GM06990 (cell line): Measurements from ENCODE around the gene F2RL1.
"Not testable (repeated sequence)": the region's sequence is repeated elsewhere in the genome, so short reads cannot be mapped to it uniquely, and the experiment has no call there.

Source experiments
- DNase-seq: peaks from one replicate; pipeline ENCODE4 v3.0.0-alpha.2; 2011; ENCODE audit not compliant: insufficient read length; ENCODE audit errors: extremely low read depth
- H3K27me3 ChIP-seq: replicated peaks from 2 replicates; pipeline ENCODE4 v1.6.0; 2011; ENCODE audit warnings: low read length; ENCODE audit not compliant: control insufficient read depth, insufficient read depth
- H3K36me3 ChIP-seq: 2 replicates; pipeline ENCODE4 v1.5.1; 2011; ENCODE audit warnings: low read length; ENCODE audit not compliant: control insufficient read depth, insufficient read depth
- H3K4me3 ChIP-seq: replicated peaks from 2 replicates; pipeline ENCODE4 v1.5.1; 2011; ENCODE audit warnings: low read depth, mild to moderate bottlenecking, control low read depth, low read length
- CTCF ChIP-seq: IDR thresholded peaks from 2 replicates; pipeline ENCODE4 v1.5.1; 2011; ENCODE audit warnings: low read length, control low read depth, mild to moderate bottlenecking, inconsistent platforms; ENCODE audit not compliant: insufficient read depth, poor library complexity, severe bottlenecking

The F2RL1 gene

GRCh38 chr5:76850543-76851145 lies 31.8 kb downstream of the F2RL1 start:
- no peak for TF ChIP-seq CTCF
- Histone ChIP-seq H3K36me3 (no peaks in the 10 kb centered on the region), H3K4me3 (no peak overlapping the region), H3K27me3 (no peaks in the 10 kb centered on the region)
- DNase-seq, result no peak

GRCh38 chr5:76851728-76852369 lies 33.0 kb downstream of the F2RL1 start:
- Histone ChIP-seq H3K4me3 (no peak overlapping the region), H3K27me3 (no peaks in the 10 kb centered on the region), H3K36me3 (no peaks in the 10 kb centered on the region)
- TF ChIP-seq CTCF, result no peak
- no peak for DNase-seq

- H3K36me3 ChIP-seq, result no peaks in the 10 kb centered on the region
- no peak overlapping the region for H3K4me3 ChIP-seq
- no peaks in the 10 kb centered on the region for H3K27me3 ChIP-seq
- no peak for TF ChIP-seq CTCF
- no peak for DNase-seq
These were observed 33.9 kb downstream of the F2RL1 start for GRCh38 chr5:76852772-76853171.

- H3K4me3 ChIP-seq, DNase-seq, H3K36me3 ChIP-seq, H3K27me3 ChIP-seq: not testable (repeated sequence)
These were observed 34.9 kb downstream of the F2RL1 start for GRCh38 chr5:76853741-76854140.

GRCh38 chr5:76854644-76855043 lies 35.8 kb downstream of the F2RL1 start:
- Histone ChIP-seq H3K36me3 (no peaks in the 10 kb centered on the region), H3K4me3 (no peak overlapping the region), H3K27me3 (no peaks in the 10 kb centered on the region)
- no peak for DNase-seq
- TF ChIP-seq CTCF, result no peak

GRCh38 chr5:76855501-76855900 lies 36.7 kb downstream of the F2RL1 start:
- not testable (repeated sequence) for H3K4me3 ChIP-seq

GRCh38 chr5:76855961-76856360 lies 37.1 kb downstream of the F2RL1 start:
- Histone ChIP-seq H3K4me3 (no peak overlapping the region), H3K27me3 (no peaks in the 10 kb centered on the region), H3K36me3 (no peaks in the 10 kb centered on the region)
- TF ChIP-seq CTCF, result no peak
- peak; percentile 13 for DNase-seq

More at GRCh38 chr5:76855501-76855900, 36.7 kb downstream of the F2RL1 start:
- not testable (repeated sequence) for H3K36me3 ChIP-seq, H3K27me3 ChIP-seq, DNase-seq

GRCh38 chr5:76856800-76857199 lies 38.0 kb downstream of the F2RL1 start:
- not testable (repeated sequence) for H3K36me3 ChIP-seq, DNase-seq, H3K4me3 ChIP-seq, H3K27me3 ChIP-seq
